Inferior parietal cortex (tissue), 1 donor: ENCODE measurements around the gene GRIPAP1.
A peak's percentile ranks its signal among the peaks of the same experiment; 100 is the strongest.

Source experiments
- DNase-seq: peaks from one replicate; pipeline ENCODE4 v3.0.0-alpha.2; 2016; ENCODE audit errors: extremely low spot score

The GRIPAP1 gene, protein sequence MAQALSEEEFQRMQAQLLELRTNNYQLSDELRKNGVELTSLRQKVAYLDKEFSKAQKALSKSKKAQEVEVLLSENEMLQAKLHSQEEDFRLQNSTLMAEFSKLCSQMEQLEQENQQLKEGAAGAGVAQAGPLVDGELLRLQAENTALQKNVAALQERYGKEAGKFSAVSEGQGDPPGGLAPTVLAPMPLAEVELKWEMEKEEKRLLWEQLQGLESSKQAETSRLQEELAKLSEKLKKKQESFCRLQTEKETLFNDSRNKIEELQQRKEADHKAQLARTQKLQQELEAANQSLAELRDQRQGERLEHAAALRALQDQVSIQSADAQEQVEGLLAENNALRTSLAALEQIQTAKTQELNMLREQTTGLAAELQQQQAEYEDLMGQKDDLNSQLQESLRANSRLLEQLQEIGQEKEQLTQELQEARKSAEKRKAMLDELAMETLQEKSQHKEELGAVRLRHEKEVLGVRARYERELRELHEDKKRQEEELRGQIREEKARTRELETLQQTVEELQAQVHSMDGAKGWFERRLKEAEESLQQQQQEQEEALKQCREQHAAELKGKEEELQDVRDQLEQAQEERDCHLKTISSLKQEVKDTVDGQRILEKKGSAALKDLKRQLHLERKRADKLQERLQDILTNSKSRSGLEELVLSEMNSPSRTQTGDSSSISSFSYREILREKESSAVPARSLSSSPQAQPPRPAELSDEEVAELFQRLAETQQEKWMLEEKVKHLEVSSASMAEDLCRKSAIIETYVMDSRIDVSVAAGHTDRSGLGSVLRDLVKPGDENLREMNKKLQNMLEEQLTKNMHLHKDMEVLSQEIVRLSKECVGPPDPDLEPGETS

DNA sequence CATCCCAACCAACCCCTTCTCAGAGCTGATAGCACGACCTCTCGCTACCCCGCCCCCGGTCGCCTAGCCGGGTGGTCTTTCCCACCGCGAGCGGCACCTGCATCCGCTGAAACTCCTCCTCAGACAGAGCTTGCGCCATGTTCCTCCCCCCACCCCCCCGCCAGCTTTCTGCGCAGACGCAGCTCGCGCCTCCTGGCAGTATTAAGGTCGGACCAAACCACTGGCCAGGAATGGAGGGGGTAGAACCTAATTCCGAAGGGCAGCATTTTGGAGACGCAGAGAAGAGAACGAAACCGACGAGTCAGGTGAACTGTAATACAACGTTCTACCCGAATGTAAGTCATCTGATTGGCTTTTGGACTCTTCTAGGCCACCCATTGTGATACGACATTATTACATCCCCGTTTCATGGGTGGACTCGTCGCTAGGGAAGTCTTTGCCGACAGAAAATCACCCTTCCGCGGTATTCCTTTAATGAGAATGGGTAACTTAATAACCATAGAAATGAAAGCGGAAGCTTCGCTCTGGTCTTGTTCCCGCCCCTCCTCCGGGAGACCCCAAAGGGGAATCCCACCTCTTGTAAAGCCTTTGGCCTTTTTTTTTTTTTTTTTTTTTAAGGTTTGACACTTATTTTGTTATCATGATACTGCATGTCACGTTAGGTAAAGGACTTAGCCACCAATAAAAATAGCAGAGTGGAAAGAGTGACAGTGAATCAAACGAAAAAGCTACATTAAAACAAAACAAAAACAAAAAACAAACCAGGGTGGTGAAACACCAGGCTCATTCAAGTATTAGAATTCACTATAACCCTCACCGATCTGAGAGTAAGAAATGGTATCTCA lies at the start of gene GRIPAP1:
GRIPAP1 (minus strand) TSS at position 174 of the 845 bp plus-strand sequence; CDS start at position 139, 35 bp downstream.
- peak; percentile 86 for DNase-seq

DNA sequence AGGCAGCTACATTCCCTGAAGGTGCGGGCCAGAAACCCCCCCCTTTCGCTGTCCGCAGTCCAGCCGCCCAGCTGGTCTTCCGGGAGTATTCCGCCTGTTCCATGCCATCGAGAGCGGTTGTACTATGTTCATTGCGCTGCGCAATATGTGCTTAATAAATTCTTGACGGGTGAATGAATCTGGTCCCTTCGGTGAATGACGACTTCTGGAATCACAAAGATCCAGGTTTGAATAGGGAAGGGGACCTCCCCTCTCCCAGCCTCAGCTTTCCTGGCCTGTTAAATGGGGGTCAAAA lies 41.9 kb upstream of the GRIPAP1 start:
- no peak for DNase-seq

DNA sequence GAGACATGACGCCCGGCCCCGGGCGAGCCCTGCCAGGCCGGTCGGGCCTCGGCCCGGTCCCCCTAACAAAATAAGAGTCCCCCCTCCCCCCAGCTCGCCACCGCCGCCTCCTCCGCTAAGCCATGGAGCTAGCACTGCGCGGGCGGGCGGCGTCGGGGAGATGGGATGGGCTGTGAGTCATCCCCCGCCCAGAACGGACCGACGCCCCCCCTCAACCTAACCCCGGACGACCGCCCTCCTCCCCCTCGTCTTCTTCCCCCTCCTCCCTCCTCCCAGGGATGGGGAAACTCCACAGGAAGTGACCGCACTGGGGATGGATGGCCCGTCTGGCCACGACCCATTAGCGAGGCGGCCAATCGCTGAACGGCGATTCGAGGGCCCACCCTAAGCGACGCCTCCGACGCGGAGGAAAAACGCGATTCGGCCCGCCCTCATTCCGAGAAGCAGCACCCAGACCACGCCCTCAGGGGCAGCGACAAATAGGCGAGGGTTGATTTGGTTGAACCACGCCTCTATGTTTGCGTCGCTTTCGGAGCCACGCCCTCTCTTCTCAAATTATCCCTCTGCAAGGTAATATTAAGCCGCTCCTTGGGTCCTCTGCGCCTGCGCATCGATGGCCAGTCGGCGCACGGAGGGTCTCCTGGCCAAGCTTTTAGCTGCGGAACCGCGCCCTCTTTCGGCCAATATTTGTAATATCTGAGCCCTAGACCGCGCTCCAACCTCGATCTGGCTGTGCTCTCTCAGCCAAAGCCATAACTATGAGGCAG lies 41.3 kb upstream of the GRIPAP1 start, which contains the start of gene TFE3:
TFE3 (minus strand) TSS at position 138 of the 767 bp plus-strand sequence; CDS start at position 7, 131 bp downstream.
- DNase-seq = peak; percentile 95

DNA sequence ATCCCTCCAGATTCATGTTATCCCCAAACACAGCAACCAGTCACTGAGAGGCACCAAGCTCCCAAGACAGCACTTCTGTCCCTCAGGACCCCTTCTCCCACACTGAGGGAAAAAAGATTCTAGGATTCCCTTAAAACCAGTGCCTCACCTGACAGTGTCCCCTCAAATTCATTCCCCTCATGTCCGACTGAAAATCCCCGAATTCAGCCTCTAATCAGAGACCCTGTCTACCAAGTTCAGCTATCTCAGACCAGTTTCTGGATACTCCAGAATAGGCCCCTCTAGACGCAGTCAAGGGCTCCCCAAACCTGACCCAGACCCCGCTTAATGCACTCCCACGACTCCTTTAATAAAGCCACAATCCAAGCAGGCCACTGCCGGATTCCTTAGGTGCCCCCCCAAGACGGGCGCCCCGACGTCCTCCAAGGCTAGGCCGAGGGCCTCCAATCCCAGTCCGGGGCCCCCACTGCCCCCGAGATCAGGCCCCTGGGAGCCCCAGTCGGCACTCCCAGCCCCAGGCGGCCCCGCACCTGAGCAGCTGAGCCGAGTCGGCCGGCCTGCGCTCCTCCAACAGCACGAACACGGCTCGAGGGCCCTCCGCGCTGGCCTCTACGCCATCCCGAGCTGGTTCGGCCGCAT lies 40.6 kb upstream of the GRIPAP1 start:
- DNase-seq = no peak

DNA sequence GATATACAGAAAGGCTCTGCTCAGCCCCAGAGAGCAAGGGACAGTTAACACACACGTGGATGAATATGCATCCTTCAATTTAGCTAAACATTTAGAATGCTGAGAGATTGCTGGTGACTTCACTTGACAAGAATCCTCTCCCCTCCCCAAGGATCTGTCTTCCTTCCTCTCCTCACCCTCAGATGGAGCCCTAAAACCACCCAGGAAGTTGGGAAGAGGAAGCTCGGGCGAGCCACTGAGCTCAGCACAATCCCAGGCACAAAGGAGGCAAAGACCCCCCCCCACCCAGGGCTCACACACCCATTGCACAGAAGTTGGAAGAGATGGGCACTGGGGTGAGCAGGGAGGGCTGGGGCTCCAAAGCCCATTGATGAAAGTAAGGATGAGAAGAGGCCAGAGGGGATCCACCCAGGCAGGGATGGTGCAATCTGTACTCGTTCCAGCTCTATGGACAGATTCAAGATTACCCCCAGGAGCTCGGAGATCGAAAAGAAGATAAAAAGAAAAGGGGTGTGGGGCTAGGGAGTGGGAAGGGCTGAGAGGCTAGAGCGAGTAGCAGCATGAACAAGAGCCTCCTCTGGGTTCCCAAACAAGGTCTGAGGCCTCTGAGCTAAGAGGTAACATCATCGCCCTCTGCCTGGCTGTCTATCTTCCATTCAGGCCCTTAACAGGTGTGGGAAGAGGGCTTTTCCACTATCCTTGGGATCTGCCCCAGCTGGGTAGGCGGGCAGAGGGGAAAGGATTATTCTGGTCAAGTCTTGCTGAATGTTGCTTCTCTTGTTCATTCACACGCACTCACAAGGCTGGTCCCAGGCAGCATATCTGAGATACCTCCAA lies 39.9 kb upstream of the GRIPAP1 start:
- peak; percentile 4 for DNase-seq

DNA sequence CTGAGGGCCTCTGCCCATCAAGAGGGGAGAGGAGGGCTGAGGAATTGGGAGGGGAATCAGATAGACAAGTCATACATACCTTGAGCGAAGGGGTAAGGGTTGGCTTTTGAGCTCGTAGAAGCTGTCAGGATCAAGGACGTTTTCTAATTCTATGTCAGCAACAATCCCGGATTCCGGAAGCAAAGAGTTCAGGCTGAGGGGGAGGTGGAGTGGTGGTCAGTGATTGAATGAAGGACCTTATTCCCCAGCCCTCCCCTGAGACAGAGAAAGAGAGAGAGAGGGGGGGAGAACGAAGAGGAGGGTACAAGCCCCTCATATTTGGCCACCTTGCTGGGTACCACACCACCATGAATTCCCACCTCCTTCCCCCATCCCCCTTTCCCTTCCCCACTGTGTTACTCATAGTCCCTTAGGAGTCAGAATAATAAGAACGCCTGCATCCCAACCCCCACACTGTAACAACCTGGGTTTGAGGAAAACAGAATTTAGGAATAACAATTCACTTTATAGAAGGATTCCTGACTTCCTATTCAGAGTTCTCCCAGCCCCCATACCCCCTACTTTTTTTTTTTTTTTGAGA lies 38.4 kb upstream of the GRIPAP1 start:
- no peak for DNase-seq

DNA sequence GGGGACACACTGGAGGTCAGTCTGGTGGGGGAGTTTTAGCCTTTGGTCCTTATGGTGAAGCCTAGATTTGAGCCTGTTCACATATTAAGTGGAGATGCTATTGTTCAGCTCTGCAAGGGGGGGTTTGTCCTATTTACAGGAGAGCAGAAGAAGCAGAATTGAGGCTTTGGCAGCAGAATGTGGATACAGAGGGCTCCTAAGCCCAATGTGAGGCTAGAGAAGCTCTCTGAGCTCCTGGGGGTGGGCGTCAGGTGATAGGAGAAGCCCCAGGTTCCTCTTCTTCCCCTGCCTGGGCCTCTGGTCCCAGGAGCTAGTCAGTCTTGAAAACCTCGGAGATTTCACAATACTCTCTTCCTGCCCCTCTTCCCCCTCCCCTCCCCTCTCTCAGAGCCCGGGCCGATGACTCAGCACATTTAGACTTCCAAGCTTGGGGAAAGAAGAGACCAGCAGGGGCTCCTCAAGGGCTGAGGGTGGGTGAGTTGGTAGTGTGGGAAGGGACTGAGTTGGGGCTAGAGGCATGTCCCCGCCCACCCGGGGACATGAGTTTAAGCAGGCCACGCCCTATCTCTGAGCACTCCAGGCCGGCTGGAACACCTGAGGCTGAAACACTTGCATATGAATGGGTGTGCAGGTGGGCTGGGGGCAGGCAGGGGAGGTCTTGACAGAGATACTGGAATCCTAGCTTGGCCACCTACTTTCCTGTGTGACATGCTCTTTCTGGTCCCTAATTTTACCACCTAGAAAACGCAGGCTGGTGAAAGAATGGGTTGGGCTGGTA lies 37.7 kb upstream of the GRIPAP1 start:
- DNase-seq = peak; percentile 42

DNA sequence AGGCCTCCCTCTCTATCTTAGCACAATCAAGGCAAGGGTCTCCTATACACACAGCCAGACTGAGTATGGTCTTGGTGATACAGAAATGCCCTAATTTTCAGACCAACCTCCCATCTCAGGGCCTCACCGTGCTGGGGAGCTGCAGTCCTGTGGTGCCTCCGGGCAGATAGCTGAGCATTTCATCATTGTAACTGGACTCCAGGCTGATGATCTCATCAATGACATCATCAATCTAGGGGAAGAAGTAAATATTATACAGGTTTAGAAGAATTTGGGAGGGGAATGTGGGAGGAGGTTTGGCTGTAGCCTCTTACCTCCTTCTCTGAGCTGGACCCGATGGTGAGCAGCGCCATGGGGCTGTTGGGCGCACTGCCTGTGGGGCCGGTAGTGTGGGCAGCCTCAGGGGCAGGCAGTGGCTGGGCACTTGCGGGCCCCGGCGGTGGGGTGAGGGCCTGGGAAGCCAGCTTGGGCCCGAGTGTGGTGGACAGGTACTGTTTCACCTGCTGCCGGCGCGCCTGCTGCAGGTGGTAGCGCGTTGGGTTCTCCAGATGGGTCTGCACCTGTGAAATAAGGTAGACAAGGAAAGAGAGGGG lies 35.9 kb upstream of the GRIPAP1 start:
- DNase-seq = no peak

DNA sequence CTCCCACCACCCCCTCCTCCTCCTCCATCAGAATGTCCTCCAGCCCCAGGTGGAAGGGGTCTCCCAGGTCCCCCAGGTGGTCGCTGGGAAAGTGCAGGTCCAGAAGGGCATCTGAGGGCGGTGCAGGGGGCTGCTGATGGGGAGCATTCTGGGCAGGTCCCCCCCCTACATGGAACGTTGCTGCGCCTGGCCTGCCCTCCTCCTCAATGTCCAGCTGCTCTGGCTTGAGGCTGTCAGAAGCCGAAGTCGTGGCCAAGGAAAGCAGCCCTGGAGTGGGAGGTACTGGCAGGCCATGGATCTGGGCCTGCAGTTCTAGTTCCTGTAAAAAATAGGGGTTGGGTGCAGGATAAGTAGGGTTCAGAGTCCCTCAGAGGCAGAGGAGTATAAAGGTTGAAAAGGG lies 28.2 kb upstream of the GRIPAP1 start:
- DNase-seq = no peak

DNA sequence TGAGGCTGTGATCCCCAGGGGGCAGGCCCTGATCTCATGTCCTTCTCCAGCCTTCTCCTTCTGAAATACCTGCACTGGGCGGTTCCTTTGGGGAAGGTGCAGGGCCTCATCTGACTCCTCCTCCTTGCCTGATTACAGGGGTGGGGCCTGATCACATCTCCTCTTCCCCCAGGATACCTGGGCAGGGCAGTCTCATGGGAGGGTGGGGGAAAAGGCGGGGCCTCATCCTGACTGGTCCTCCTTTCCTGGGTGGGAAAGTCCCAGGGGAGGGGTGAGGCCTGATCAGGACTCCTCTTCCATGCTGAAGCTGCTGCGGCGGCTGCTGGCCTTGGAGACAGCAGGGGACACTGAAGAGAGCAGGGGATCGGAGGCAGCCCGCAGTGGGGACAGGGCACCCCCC lies 27.8 kb upstream of the GRIPAP1 start:
- no peak for DNase-seq

DNA sequence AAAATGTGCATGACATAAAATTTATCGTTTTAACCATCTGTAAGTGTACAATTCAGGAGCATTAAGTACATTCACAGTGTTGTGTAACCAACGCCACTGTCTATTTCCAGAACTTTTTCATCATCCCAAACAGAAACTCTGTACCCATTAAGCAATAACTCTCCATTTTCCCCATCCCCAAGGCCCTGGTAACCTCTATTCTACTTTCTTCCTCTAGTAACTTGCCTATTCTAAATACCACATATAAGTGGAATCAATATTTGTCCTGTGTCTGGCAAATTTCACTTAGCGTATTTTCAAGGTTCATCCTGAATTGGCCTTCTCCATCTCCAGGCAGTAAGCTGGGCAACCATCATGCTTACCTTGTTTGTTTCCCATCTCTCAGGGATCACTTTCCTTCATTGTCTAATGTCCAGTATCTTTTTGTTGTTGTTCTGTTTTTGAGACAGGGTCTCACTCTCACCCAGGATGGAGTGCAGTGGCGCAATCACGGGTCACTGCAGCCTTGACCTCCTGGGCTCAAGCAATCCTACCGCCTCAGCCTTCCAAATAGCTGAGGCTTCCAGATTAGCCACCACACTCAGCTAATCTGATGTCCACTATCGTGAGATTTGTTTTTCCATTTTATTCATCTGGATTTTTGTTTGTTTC lies 17.7 kb upstream of the GRIPAP1 start:
- DNase-seq = no peak

DNA sequence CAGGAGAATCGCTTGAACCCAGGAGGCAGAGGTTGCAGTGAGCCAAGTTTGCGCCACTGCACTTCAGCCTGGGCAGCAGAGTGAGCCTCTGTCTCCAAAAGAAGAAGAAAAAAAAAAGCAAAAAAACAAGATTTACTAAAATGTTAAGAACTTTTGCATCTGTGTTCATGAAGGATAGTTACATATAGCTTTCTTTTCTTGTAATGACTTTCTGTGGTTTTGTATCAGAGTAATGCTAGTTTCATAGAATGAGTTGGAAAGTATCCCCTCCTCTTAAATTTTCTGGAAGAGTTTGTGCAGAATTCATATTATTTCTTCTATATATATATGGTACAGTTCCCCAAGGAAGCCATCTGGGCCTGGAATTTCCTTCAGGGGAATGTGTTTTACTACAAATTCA lies 17.0 kb upstream of the GRIPAP1 start:
- no peak for DNase-seq

DNA sequence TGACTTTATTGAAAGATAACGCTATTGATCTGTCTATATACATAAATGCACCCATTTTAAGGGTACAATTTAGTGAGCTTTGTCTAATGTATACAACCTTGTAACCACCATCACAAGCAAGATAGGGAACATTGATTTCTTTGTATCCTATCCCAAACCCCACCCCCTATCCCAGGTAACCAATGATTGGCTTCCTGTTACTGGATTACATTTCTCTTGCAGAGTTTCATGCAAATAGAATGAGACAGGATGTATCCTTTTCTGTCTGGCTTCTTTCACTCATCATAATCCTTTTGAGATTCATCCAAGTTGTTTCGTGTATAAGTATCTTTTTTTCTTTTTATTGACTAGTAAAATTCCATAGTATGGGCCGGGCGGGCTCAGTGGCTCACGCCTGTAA lies 1.6 kb upstream of the GRIPAP1 start:
- no peak for DNase-seq

DNA sequence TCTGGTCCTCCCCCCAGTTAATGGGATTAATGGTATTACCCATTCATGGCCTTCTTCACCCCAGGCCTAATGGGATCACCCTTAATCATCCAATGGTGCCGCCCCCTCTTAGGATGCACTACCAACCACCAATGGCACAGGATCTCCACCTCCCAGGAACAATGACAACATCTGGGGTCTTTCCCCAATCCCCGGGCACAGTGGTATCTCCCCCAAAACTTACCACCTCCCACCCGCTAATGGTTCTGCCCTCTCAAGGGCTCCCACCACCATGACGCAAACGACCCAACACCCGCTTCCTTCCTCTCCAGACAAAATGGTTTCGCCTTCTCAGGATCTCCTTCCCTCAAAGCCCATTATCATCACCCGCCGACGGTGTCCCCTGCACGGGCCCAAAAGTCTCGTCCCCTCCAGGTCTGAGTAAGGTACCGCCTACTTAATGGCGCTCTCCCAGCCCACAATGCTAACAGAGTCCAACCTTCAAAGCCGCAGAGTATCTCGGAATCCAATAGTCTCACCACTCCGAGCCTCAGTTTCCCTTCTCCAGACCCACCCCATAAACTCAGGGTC lies 458 bp downstream of the GRIPAP1 start:
- peak; percentile 2 for DNase-seq

DNA sequence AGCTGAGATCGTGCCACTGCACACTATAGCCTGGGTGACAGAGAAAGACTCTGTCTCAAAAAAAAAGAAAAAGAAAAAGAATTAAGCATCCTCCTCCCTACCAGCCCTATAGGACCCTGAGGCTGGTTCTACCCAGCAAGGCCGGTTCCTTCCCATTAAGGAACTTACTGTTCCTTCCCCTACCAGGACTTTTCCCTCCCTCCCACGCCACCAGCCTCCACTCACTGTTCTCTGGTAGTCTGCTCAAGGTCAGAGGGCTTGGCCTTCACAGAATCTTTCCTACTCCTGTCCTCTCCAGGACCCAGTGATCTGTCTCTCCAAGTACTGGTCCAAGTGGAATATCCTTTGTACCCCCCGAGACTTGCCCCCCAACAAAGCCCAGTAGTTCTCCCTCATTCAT lies 1.4 kb downstream of the GRIPAP1 start:
- DNase-seq = no peak

DNA sequence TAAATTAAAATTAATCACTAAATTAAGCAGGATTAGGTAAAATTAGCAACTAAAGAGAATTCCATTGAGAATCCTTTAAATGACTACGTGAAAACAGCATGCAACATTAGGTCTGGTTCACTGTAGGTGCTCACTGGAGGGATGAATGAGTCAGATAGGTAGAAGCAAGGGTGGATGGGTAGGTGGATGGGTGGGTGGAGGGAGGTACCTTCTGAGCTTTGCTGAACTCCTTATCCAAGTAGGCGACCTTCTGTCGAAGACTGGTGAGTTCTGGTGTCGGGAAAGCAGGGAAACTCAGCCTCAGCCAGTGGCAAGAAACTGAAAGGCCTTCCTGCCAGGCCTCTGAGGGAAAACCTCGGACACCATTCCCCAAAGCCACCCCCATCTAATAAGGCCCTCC lies 3.0 kb downstream of the GRIPAP1 start:
- no peak for DNase-seq

DNA sequence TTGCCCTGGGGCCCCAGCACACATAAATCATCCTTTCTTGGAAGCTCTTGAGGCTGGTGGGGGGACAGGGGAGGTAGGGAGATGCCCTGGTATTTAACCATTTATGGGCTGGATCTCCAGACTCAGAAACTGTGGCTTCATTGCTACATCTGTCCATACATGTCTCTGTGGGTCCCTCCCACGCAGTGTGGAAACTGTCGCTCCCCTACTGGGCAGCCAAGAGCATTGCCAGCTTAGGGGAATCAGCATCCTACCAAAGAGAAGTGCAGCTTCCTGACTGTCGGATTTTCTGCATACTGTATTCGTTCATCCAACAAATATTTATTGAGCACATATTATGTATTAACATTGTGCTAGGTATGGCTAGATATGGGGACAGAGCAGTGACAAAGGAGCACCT lies 3.7 kb downstream of the GRIPAP1 start:
- no peak for DNase-seq
